DOHH2 (cell line): ENCODE results near the gene FARS2.

ENCODE experiments used
- CTCF ChIP-seq: fragments of 200-600 bp; sonication (generic); IDR thresholded peaks from one replicate; pipeline ENCODE4 v1.5.1; 2014; ENCODE audit warnings: antibody characterized with exemption, mild to moderate bottlenecking, low read depth, low read length; ENCODE audit not compliant: poor library complexity, severe bottlenecking
- EZH2phosphoT487 ChIP-seq: fragments of 200-600 bp; sonication (generic); IDR thresholded peaks from 2 replicates; pipeline ENCODE4 v1.6.1; 2017; ENCODE audit warnings: borderline replicate concordance, mild to moderate bottlenecking, antibody characterized with exemption, low read length, moderate library complexity, mixed read lengths

GRCh38 chr6:5325173-5325572, 63.9 kb downstream of the FARS2 start:
- TF ChIP-seq CTCF (no peak), EZH2phosphoT487 (no peak)
